Hematopoietic multipotent progenitor cell (in vitro differentiated cells): ENCODE results near the gene PGF. TPM values are rescaled to one million over a fixed set of nuclear protein-coding genes. Genes with fewer than 3 reads are reported as not detected.
A peak's percentile ranks its signal among the peaks of the same experiment; 100 is the strongest.
"Not testable (repeated sequence)": the region's sequence is repeated elsewhere in the genome, so short reads cannot be mapped to it uniquely, and the experiment has no call there.

Source experiments
- DNase-seq, 3 donors: peaks; one replicate each; pipeline ENCODE4 v3.0.0-alpha.2; 2011 to 2015; ENCODE audit warnings: low read depth in 2 of 3, low spot score in 2 of 3
- total RNA-seq: library from RNA; depleted of rRNA; stranded (reverse); fragments of >200 nt; gene quantifications from one replicate; pipeline ENCODE4 v1.2.3, GENCODE V29; 2012

PGF gene
- under 0.01 TPM for total RNA-seq

DNA sequence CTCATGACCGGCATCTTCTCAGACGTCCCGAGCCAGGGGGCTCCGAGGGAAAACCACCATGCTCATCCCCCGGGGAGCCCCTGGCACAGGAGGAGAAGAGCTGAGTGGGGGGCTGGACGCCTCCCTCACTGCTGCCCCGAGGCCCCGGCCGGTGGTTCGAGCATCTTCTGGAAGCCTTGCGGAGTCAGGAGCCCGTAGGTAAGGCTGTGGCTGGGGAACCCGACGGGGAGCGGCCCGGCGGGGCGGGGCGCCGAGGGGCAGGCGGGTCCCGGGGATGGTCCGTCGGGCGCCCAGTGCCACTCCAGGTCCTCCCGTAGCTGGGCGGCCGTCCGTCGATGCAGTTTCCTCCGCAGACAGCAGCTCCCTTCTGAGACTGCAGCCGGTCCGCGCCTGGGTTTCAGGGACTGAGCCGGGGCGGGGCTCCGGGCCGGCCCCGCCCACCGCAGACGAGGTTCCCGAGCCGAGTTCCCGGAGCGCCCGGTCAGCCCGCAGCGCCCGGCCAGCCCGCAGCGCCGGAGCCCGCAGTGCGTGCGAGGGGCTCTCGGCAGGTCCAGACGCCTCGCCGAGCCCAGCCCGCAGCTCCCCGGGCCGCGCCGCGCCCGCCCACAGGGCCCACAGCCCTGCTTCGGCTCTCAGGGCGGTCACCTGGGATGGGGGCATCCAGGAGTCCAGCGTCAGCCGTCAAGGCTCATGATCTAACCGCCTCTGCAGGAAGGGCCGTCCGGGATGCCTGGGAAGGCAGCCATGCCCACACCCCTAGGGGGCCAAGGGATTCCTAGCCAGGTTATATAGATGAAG lies at the start of gene PGF:
Gene PGF (minus strand): TSS at position 369 of the 798 bp plus-strand sequence. CDS start 355 bp downstream, at position 14.
- no peak for DNase-seq

DNA sequence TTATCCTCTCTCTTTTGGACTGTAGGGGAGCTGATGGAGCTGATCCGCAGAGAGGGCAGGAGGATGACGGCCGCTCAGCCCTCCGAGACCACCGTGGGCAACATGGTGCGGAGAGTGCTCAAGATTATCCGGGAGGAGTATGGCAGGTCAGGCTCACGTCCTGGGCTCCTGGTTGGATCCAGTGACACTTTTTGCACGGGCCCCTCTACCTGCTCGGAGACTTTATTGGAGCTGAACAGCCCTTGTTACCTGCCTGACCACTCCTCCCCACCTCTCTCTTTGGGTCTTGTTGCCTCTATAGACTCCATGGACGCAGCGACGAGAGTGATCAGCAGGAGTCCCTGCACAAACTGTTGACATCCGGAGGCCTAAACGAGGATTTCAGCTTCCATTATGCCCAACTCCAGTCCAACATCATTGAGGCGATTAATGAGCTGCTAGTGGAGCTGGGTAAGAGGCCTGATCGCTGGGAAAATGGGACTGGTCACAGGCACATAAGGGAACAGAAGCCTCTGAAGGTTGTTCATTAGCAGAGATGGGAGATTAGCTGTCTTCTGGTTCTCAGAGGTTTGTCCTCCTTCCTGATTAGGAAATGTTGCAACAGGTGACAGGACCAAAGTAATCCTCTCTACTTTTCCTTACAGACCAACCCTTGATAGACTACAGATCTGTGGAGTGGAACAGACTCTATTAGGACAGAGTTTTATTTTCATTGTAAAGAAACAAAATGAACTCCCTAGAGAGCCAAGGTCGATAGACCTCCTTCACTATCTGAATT lies 48.0 kb upstream of the PGF start:
- peak in 1 of 3 donors; percentile 21 for DNase-seq

DNA sequence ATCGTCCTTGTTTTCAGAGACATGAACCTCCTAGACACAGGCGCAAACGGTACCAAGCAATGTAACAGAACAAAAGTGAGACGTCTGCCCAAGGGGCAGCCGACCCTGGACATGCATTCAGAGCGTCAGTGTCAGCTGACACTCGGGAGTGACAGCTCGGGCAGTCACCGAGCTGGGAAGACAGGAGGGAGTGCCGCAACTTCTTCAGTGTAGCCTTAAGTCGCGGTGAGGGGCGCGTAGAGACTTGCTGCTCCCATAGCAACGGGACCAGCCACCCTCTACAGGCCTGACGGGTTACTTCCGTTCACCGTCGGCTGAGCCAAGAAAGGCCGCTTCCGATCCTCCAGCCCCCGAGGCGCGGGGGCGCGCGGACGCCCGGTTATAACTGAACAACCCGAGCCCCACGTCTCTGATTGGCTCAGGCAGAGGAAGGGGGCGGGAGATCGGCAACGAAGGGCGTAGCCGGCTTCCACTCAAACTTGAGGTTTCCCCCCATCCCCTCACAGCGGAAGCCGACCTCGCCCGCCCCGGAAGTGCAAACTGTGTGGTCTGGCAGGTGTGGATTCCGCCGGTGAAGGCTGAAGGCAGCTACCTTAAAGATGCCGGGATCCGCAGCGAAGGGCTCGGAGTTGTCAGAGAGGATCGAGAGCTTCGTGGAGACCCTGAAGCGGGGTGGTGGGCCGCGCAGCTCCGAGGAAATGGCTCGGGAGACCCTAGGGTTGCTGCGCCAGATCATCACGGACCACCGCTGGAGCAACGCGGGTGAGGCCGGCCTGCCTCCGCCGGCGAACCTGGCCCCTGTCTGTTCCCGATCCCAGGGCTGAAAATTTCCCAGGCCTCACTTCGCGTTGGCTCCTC lies 47.2 kb upstream of the PGF start, which contains the start of gene EIF2B2:
Gene EIF2B2 (plus strand): TSS at position 530 of the 858 bp plus-strand sequence. CDS start 70 bp downstream, at position 600.
- peak; percentile 91 to 98 (median 98) for DNase-seq

DNA sequence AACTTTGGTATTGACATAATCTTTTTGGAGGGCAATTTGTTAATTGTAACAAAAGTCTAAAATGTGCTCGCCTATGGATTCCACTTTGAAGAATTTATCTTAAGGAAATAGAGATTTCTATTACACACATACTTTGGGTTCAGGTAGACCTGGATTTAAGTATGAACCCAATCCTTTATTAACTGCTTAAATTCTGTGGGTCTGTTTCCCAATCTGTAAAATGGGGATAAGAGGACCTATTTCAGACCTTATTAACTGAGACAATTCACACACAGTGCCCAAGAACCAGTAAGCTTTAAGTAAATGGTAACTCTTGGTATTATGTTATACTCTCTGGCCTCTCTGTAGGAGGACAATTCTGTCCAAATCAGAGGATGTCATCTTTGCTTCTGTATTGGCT lies 46.5 kb upstream of the PGF start:
- DNase-seq, result no peak

DNA sequence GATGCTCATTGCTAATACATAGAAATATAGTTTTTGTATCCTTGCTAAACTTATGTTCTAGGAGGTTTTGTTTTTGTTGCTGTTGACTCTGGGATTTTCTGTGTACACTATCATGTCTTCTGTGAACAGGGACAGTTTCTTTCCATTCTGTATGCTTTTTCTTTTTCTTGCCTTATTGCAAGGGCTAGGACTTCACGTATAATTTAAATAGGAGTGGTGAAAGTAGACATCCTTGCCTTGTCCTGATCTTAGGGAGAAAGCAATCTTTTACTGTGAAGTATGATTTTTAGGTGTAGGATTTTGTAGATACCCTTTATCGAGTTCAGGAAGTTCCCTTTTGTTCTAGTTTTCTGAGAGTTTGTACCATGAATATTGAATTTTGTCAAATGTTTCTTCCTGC lies 45.9 kb upstream of the PGF start:
- DNase-seq, result no peak

DNA sequence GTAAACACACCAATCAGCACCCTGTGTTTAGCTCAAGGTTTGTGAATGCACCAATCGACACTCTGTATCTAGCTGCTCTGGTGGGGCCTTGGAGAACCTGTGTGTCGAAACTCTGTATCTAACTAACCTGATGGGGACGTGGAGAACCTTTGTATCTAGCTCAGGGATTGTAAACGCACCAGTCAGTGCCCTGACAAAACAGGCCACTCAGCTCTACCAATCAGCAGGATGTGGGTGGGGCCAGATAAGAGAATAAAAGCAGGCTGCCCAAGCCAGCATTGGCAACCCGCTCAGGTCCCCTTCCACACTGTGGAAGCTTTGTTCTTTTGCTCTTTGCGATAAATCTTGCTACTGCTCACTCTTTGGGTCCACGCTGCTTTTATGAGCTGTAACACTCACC lies 40.4 kb upstream of the PGF start:
- not testable (repeated sequence) for DNase-seq

DNA sequence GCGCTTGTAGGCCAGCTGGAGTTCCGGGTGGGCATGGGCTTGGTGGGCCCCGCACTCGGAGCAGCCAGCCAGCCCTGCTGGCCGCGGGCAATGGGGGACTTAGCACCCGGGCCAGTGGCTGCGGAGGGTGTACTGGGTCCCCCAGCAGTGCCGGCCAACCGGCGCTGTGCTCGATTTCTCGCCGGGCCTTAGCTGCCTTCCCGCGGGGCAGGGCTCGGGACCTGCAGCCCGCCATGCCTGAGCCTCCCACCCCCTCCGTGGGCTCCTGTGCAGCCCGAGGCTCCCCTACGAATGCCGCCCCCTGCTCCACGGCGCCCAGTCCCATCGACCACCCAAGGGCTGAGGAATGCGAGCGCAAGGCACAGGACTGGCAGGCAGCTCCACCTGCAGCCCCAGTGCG lies 38.8 kb upstream of the PGF start:
- not testable (repeated sequence) for DNase-seq

DNA sequence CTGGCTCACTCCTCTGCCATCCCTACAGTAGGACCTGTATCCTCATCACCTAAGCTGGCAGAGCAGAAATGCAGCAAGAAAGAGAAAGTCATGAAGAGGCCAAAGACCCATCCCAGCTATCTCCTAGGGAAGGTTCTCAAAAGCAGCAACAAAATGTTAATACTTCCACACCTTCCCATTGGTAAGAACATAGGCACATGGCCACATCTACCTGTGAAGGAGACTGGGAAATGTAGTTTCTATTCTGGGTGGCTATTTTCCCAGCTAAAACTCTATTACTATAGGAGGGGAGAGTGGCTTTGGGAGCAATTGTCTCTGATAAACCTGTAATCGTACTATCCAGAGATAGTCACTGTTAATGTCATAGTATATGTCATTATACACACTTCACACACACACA lies 33.6 kb upstream of the PGF start:
- DNase-seq, result no peak

DNA sequence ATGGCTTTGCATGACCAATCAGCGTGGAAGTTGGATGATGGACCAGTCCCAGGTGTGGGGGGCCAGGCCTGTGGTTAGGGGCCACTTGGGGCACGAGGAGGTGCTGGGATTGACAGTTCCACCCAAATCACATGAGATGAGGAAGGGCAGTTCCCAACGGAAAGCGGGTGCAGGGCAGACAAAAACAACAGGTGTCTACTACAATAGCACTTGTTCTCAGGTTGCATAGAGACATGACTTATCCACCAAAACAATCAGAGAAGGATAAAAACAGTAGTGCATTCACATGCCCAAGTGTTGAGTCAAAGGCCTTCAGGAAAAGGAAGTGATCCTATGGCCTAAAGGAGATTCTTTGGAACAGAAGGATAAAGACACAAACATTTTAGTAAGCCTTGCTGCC lies 32.7 kb upstream of the PGF start:
- no peak for DNase-seq

DNA sequence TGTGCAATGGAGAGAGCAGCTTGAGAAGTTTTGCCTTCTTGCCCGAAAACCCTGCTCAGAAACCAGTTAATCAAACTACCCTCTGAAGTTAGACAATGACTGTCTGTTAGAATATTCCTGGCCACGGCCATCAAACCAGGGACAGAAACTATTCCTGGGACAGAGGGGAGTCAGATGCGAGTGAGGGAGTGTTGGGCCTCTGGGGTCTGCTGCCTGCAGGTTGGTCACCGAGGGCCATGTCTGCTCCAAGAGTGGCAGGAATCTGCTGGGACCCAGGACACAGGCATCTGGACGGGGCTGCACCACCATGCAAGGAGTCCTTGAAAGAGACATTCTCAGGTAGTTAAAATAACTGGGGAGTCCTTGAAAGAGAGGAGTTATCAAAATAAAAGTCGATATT lies 30.4 kb upstream of the PGF start:
- no peak for DNase-seq

DNA sequence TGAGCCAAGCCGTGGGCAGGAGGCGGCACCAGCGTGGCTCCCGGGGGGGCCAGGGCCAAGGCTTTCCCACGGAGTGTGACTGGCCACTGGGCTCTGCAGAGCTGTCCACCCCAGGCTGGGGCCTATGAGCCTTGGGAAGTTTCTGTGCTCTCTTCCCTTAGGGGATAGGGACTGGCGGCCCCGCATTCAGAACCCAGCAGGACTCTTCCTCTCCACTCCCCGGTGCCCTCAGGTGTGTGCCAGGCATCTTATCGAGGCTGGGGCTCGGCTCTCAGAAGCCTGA lies 29.6 kb upstream of the PGF start:
- DNase-seq, result no peak

DNA sequence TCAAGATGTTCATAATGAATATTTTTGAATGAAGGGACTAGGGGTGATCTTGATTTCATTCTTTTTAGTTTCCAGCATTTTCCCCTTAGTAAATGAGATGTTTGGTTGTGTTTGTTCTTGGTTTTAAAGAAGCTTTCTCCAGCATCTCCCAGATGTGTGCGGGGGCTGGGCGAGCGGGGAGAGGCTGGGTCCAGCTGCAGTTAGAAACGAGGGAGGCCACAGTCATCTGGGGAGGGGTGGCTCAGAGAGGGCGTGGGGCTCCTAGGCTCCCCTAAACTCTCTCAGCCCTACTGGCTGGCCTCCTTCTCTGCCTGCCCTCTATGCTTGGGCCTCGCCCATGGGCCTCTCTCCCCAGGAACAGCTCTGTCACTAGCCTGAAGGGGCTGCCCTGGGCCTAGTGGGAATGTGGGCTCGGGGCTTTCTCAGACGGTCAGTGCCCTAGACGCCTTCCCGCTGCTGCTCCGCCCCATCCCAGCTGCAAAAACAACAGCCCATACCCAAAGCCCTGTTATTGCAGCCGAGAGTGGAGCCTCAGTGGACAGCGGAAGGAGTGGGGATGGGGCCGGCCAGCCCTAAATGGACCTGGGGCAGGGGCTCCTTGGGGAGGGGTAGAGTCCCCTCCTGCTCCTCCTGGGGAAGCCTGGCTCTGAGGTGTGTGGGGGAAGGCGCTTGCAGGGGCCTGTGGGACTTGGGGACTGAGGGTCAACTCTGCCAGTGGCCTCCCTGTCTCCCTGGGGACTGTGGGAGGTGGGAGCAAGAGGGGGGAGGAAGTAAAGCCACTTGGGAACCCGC lies 29.0 kb upstream of the PGF start:
- DNase-seq, result no peak

DNA sequence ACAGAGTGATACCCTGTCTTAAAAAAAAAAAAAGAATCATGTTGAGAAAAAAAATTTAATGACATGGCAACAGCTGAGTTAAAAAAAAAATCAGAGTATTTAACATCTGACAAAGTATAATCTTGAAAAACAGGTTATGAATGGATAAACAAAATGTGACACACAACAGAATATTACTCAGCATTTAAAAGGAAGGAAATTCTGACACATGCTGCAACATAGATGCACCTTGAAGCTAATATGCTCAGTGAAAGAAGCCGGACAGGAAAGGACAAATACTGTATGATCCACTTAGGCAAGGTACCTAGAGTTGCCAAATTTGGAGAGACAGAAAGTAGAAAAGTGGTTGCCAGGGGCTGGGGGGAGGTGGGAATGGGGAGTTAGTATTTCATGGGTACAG lies 27.9 kb upstream of the PGF start:
- DNase-seq, result no peak

DNA sequence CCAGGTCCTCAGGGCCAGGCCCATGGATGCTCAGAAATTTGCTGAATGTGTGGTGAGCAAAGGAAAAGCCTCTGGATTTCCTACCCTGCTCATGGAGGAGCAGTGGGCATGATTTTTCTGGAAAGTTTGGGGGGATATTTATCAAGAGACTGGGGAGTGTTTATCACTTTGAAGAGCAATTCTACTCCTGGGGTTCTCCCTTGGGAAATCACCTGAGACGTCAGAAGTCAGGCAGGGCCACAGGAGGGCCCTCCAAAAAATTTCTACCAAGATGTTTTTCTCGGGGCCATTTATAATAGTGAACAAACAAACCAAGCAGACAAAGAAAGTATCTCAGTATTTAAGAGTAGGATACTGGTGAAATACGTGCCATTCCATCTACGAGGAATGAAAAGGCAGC lies 27.3 kb upstream of the PGF start:
- DNase-seq, result no peak

DNA sequence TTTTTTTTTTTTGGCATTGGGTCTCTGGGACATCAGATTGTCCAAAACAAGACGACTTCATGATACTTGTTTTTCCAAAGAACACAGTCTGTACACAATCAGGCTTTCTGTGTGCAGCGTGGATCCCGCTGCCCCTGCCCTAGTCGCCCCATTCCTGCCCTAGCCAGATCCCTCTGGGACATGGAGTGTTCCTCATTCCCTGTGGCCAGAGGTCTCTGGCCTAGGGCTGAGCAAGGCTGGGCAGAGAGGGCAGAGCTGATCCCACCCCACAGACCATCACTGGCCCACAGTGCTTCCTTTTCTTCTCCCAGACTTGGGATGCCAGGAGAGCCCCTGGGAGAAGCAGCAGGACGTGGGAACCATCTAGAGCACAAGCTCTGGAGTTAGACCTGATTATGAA lies 26.4 kb upstream of the PGF start:
- DNase-seq, result no peak

DNA sequence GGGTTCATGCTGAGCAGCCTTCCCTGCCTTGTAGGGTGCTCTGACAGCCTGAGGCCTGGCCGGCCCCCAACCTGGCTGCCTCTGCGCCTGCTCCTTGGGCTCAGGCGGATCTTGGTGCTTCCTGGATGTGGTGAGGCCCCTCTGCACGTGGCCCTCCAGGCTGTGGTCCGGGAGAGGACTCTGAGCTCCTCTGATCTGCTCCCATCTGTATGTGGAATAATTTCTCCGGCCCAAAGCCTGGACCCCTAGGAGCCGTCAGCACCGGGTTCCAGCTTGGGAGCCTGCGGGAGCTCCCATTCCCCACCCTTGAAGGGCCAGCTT lies 26.0 kb upstream of the PGF start:
- DNase-seq, result no peak

DNA sequence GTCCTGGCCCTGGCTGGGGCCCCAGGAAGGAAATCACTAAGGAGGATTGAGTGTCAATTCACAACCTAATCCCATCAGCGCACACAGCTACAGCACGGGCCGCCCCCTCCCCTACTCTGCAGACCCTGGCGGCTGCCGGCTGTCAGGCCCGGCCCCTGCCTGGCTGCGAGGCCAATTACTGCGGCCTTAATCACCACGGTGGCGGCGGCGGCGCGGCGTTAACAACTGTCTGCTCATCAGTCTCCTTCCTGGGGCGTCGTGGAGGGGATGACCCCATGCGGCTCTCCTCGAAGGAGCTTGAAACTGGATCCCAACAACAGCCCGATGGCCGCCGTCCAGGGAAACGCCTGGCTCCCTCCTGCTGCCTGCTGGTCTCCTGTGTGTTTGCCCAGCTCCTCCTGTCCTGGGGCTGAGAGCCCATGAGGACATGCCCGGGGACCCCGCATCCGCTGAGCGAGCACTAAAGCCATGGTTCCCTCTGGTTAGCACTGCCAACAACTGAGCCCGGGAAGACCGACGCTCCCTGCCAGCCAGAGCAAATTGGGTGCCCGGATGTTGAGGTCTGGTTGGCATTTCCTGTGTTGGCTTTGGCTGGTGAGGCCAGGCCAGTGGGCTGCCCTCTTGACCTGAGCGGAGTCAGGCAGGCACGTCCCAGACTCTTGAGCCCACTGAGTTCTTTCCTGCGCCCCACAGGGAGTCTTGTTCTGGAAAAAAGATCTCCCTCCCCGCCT lies 25.5 kb upstream of the PGF start:
- no peak for DNase-seq

DNA sequence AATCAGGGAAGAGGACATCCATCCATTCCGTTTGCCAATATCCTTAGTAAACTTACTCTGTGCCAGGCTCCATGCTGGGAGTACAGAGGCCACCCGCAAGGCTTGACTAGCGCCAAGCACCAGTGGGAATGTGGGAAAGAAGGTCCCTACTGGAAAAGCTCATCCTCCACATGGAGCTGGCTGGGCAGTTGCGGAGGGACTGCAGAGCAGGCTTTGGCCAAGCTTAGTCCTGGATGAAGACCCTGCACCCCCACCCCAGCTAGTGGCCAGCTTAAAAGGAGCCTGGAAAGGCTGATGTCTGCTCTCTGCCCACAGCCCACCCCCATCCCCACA lies 25.0 kb upstream of the PGF start:
- DNase-seq, result no peak

DNA sequence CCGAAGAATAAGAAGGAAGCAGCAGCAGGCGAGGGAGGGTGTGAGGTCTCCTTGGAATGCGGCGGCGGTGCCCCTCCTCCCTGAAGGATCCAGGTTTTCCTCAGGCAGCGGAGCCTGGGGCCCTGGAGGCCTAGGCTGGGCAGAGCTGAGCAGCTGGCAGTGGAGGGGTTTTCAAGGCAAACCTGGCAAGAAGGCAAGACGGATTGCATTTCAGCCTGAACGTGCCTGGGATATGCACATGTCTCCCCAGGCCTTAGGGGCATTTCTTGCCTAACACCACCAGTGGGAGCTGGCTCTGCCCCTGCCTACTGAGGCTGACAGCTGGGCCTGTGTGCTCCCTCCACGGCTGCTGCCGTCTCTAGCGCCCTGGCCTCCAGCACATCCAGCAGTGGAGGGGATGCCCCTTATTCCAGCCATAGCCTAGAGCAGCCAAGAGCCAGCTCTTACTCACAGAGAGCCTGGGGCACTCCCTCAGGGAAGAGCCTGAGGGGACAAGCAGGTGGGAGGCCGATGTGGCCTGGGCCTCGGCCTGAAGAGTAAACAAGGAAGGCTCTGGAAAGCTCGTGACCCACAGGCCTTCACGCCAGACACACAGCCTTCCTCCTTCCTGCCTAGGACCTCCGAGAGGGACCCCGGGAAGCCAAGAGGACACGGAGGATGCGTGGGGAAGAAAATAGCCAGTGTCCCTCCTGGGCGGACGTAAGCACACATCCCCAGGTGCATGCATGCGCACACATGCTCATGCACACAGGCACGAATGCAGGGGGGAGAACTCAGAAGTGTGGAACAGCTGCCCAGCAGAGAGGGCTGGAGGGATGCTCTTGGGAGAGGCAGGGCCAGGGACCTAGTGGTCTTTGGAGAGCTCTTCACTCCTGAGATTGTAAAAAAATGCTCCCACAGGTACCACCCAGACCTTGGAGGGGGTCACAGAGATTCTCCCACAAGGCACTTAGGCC lies 24.3 kb upstream of the PGF start:
- DNase-seq, result no peak
